ENCODE measurements around the gene PEAK1. TPM values are rescaled to one million over a fixed set of nuclear protein-coding genes. Genes with fewer than 3 reads are reported as not detected.

The PEAK1 gene
- total RNA-seq, 2 donors from 2014 or later: 33.5 to 54.4 TPM

DNA sequence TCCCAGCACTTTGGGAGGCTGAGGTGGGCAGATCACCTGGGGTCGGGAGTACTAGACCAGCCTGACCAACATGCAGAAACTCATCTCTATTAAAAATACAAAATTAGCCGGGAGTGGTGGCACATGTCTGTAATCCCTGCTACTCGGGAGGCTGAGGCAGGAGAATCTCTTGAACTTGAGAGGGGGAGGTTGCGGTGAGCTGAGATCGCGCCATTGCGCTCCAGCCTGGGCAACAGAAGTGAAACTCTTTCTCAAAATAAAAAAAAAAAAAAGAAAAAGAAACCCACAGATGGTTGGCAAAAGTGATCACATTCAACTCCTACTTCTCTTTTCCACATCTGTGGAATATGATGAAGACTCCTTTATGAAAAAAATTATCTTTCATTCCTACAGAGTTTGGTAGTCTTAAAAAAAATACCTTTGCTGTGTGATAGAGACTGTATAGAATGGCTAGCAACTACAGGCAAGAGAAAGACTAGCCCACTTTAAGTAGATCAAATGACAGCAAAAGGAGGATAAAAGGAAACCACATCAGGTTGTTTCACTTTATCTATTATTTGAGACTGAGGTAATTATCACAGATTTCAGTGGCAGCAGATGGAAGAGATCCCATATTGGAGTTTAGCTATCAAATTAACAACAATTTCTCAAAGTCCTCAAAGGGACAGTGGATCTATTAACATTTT lies 176.0 kb downstream of the PEAK1 start:
- Histone ChIP-seq H3K9ac (ENCODE audit: low read depth in 2 of 2, low read length in 2 of 2) (no peak overlapping the region), H3K27me3 (no peaks in the 10 kb centered on the region), H3K4me3 (no peak overlapping the region), H3K9me3 (no peaks in the 10 kb centered on the region), H3K4me1 (no peaks in the 10 kb centered on the region), H3K36me3 (no peaks in the 10 kb centered on the region), H3K27ac (no peak overlapping the region)
- TF ChIP-seq, protein P1, sequence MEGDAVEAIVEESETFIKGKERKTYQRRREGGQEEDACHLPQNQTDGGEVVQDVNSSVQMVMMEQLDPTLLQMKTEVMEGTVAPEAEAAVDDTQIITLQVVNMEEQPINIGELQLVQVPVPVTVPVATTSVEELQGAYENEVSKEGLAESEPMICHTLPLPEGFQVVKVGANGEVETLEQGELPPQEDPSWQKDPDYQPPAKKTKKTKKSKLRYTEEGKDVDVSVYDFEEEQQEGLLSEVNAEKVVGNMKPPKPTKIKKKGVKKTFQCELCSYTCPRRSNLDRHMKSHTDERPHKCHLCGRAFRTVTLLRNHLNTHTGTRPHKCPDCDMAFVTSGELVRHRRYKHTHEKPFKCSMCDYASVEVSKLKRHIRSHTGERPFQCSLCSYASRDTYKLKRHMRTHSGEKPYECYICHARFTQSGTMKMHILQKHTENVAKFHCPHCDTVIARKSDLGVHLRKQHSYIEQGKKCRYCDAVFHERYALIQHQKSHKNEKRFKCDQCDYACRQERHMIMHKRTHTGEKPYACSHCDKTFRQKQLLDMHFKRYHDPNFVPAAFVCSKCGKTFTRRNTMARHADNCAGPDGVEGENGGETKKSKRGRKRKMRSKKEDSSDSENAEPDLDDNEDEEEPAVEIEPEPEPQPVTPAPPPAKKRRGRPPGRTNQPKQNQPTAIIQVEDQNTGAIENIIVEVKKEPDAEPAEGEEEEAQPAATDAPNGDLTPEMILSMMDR (IDR thresholded peaks at IDR 0.05): no peak
- no peak for DNase-seq
- intact Hi-C loops (cut with DNase I): no loop called here

DNA sequence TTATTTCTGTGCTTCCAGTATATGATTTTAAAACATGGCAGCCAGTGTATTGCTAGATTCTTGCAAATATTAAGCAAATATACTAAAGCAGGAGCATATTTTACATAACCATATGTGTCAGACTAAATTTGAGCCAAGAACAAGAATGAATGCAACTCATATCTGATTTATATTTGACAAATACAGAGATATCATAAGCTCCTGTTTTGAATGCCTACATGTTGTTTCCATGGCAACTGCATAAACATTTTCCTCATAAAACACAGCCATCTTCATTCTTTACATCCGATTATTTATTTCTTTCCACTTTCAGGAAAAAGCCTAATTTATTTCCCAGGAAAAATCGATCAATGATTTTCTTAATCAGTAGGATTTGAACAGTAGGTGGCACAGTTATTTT lies 176.8 kb downstream of the PEAK1 start:
- no peaks in the 10 kb centered on the region for H3K27me3 ChIP-seq
- no peak for DNase-seq
- no peaks in the 10 kb centered on the region for H3K4me1 ChIP-seq
- intact Hi-C loops (cut with DNase I): no loop called here
- H3K4me3 ChIP-seq: no peak overlapping the region
- H3K36me3 ChIP-seq: no peaks in the 10 kb centered on the region
- H3K9me3 ChIP-seq: no peaks in the 10 kb centered on the region
- H3K27ac ChIP-seq: no peak overlapping the region
- TF ChIP-seq, protein P1 (IDR thresholded peaks at IDR 0.05): no peak
- no peak overlapping the region for H3K9ac ChIP-seq (ENCODE audit: low read depth in 2 of 2, low read length in 2 of 2)

DNA sequence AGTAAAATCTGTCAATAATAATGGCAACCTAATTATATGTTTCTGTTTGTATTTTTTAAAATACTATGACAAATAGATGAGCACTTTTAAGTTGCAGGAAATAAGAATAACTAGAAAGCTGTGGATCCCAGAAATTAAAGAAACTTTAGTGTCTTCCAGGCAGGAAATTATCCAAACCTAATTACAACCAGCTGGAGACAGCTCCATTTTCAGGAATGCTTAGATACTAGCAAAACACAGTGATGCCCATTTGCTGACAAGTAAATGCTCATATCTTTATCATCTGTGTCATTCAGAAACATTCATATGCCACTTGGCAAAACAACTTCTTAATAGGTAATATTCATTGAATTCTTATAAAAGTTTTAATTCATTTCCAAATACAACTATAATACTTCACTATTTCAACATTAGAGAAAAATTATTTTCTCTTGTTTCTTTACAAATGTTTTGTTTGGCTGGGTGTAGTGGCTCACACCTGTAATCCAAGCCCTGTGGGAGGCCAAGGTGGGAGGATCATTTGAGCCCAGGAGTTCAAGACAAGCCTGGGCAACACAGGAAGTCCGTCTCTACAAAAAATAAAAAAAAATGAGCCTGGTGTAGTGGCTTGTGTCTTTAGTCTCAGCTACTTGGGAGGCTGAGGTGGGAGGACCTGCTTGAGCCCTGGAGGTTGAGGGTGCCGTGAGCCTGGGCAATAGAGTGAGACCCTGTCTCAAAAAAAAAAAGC lies 179.9 kb downstream of the PEAK1 start:
- intact Hi-C loops (cut with DNase I): no loop called here
- Histone ChIP-seq H3K27me3 (no peaks in the 10 kb centered on the region), H3K4me1 (no peaks in the 10 kb centered on the region), H3K9me3 (no peaks in the 10 kb centered on the region), H3K36me3 (no peaks in the 10 kb centered on the region), H3K4me3 (no peak overlapping the region), H3K9ac (ENCODE audit: low read depth in 2 of 2, low read length in 2 of 2) (no peak overlapping the region), H3K27ac (no peak overlapping the region)
- DNase-seq: no peak
- TF ChIP-seq, protein P1 (IDR thresholded peaks at IDR 0.05): no peak

DNA sequence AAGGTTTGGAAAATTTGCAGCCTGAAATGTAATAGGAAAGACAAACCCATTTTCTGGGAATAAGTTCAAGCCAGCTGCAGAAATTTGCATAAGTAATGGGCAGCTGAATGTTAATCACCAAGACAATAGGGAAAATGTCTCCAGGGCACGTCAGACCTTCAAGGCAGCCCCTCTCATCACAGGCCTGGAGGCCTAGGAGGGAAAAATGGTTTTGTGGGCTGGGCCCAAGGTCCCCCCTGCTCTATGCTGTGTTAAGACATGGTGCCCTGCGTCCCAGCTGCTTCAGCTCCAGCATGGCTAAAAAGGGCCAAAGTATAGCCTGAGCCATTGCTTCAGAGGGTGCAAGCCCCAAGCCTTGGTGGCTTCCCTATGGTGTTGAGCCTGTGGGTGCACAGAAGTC lies 184.3 kb downstream of the PEAK1 start:
- Histone ChIP-seq H3K4me3 (no peak overlapping the region), H3K36me3 (no peaks in the 10 kb centered on the region), H3K27me3 (no peaks in the 10 kb centered on the region), H3K9me3 (no peaks in the 10 kb centered on the region), H3K27ac (no peak overlapping the region), H3K4me1 (no peaks in the 10 kb centered on the region), H3K9ac (ENCODE audit: low read depth in 2 of 2, low read length in 2 of 2) (no peak overlapping the region)
- TF ChIP-seq, protein P1 (IDR thresholded peaks at IDR 0.05): no peak
- no peak for DNase-seq
- intact Hi-C loops (cut with DNase I): no loop called here

DNA sequence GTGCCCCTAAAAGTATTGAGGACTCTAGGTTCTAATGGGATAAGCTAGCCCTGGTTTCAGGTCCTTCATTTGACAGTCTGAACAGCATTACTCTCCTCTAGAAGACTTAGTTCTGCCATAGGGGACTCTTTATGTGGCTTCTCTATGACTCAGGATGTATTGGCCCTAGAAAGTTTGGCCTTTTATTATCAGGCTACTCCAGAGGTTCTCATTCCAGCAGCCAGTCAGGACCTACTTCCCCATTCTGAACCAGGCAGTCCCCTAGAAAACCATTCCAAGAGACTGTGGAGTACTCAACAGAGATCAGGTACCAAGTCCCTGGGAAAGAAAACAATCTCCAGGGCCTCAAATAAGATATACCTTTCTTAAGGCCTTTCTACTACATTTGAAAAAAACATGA lies 191.1 kb downstream of the PEAK1 start:
- TF ChIP-seq, protein P1 (IDR thresholded peaks at IDR 0.05): no peak
- H3K9ac ChIP-seq (ENCODE audit: low read depth in 2 of 2, low read length in 2 of 2): no peak overlapping the region
- intact Hi-C loops (cut with DNase I): no loop called here

More for the DNA sequence above, 191.1 kb downstream of the PEAK1 start:
- Histone ChIP-seq H3K27me3 (no peaks in the 10 kb centered on the region), H3K36me3 (no peaks in the 10 kb centered on the region), H3K27ac (no peak overlapping the region), H3K4me3 (no peak overlapping the region), H3K9me3 (no peaks in the 10 kb centered on the region), H3K4me1 (no peaks in the 10 kb centered on the region)
- DNase-seq: no peak

Data from colonic mucosa (tissue), 4 donors.